ENCODE results near the gene AQP7.
"Not testable (repeated sequence)": the region's sequence is repeated elsewhere in the genome, so short reads cannot be mapped to it uniquely, and the experiment has no call there.

DNA sequence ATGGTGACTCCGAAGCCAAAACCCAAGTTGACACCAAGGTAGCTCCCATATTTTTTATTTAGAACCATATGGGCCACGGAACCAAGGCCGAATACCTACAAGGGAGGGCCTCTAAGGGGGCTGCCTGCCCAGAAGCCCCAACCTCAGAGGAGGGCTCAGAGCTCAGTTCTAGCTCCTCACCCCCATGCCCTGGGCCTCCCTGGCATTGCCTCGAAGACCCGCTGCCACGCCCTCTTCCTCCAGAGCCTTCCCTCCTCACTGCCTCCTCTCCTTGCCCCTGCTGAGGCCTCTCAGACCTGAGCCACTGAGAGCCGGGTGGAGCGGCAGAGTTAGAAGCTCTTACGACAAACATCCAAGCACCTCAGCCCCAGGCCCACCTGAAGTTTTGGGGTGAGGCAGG lies 15.4 kb downstream of the AQP7 start:
- TF ChIP-seq, protein P1, sequence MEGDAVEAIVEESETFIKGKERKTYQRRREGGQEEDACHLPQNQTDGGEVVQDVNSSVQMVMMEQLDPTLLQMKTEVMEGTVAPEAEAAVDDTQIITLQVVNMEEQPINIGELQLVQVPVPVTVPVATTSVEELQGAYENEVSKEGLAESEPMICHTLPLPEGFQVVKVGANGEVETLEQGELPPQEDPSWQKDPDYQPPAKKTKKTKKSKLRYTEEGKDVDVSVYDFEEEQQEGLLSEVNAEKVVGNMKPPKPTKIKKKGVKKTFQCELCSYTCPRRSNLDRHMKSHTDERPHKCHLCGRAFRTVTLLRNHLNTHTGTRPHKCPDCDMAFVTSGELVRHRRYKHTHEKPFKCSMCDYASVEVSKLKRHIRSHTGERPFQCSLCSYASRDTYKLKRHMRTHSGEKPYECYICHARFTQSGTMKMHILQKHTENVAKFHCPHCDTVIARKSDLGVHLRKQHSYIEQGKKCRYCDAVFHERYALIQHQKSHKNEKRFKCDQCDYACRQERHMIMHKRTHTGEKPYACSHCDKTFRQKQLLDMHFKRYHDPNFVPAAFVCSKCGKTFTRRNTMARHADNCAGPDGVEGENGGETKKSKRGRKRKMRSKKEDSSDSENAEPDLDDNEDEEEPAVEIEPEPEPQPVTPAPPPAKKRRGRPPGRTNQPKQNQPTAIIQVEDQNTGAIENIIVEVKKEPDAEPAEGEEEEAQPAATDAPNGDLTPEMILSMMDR (conservative IDR thresholded peaks at IDR 0.05; ENCODE audit: low read depth, low read length), result not testable (repeated sequence)
- not testable (repeated sequence) for TF ChIP-seq EZH2 (IDR thresholded peaks at IDR 0.05; ENCODE audit: low read length, unreplicated experiment)
